A549 (cell line): Measurements from ENCODE around the gene TMEM196.

Experiments
- ESRRA ChIP-seq: fragments of 150-350 bp; IDR thresholded peaks from 2 replicates; pipeline ENCODE4 v1.6.1; 2014; ENCODE audit warnings: mild to moderate bottlenecking, low read length, borderline replicate concordance
- MAFK ChIP-seq: fragments of 450-650 bp; IDR thresholded peaks from 2 replicates; pipeline ENCODE4 v1.6.1; 2014; ENCODE audit not compliant: partially characterized antibody
- MAZ ChIP-seq: fragments of 150-350 bp; IDR thresholded peaks from 2 replicates; pipeline ENCODE4 v1.6.1; 2014; ENCODE audit warnings: antibody characterized with exemption, low read depth, low read length, borderline replicate concordance
- NFE2L2 ChIP-seq: fragments of 150-350 bp; conservative IDR thresholded peaks from 2 replicates; pipeline ENCODE4 v1.6.1; 2014; ENCODE audit warnings: low read length
- POLR2A ChIP-seq: IDR thresholded peaks from 2 replicates; pipeline ENCODE4 v1.6.1; 2012; ENCODE audit warnings: mild to moderate bottlenecking, low read length
- RAD21 ChIP-seq, 2 experiments: fragments of >200 bp in 1 of 2; sonication (Bioruptor Twin) in 1 of 2; formaldehyde crosslinking in 1 of 2; IDR thresholded peaks in 1 of 2; conservative IDR thresholded peaks in 1 of 2; 2 replicates in 1 of 2; 3 replicates in 1 of 2; pipeline ENCODE4 v1.6.1; 2012 to 2018; ENCODE audit warnings: inconsistent platforms in 1 of 2
- RFX5 ChIP-seq: fragments of 450-650 bp; IDR thresholded peaks from 2 replicates; pipeline ENCODE4 v1.7.1; 2014; ENCODE audit warnings: antibody characterized with exemption, mild to moderate bottlenecking, moderate library complexity
- SREBF2 ChIP-seq: fragments of 450-650 bp; IDR thresholded peaks from 2 replicates; pipeline ENCODE4 v1.6.1; 2014; ENCODE audit warnings: mild to moderate bottlenecking, moderate library complexity
- ZC3H11A ChIP-seq: fragments of 450-650 bp; IDR thresholded peaks from 2 replicates; pipeline ENCODE4 v1.6.1; 2014; ENCODE audit warnings: antibody characterized with exemption, mild to moderate bottlenecking
- TF ChIP-seq, protein P1 (sequence below): fragments of >200 bp; sonication (Bioruptor Twin); formaldehyde crosslinking; IDR thresholded peaks from 3 replicates; pipeline ENCODE4 v1.5.1; 2016
- TF ChIP-seq, protein P2 (sequence below): IDR thresholded peaks from 2 replicates; pipeline ENCODE4 v1.6.1; 2012

DNA sequence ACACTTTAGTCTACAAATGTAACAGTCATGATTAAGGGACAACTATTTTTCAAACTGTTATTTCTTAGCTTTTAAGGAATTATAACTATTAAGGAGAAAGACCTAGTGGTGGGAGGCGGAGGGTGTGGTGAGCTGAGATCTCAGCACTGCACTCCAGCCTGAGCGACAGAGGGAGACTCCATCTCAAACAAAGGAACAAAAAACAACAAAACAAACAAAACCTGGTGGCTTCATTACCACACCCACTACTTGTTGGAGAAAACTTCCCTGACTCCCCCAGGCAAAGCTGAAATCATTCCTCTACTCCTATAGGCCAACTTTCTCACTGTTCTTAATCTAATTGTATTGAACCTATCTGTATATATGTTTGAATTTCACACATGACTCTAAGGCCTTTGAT lies 67.8 kb downstream of the TMEM196 start:
- TF ChIP-seq RAD21 (conservative IDR thresholded peaks at IDR 0.05 in 1 of 2, IDR thresholded peaks at IDR 0.05 in 1 of 2) (no peak), POLR2A (no peak), ZC3H11A (no peak), NFE2L2 (no peak), RFX5 (no peak), MAFK (no peak), MAZ (no peak), SREBF2 (no peak), ESRRA (no peak)
- TF ChIP-seq, protein P1, sequence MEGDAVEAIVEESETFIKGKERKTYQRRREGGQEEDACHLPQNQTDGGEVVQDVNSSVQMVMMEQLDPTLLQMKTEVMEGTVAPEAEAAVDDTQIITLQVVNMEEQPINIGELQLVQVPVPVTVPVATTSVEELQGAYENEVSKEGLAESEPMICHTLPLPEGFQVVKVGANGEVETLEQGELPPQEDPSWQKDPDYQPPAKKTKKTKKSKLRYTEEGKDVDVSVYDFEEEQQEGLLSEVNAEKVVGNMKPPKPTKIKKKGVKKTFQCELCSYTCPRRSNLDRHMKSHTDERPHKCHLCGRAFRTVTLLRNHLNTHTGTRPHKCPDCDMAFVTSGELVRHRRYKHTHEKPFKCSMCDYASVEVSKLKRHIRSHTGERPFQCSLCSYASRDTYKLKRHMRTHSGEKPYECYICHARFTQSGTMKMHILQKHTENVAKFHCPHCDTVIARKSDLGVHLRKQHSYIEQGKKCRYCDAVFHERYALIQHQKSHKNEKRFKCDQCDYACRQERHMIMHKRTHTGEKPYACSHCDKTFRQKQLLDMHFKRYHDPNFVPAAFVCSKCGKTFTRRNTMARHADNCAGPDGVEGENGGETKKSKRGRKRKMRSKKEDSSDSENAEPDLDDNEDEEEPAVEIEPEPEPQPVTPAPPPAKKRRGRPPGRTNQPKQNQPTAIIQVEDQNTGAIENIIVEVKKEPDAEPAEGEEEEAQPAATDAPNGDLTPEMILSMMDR: no peak
- TF ChIP-seq, protein P2, sequence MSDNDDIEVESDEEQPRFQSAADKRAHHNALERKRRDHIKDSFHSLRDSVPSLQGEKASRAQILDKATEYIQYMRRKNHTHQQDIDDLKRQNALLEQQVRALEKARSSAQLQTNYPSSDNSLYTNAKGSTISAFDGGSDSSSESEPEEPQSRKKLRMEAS: no peak
